Cardiac septum (tissue), 1 donor: ENCODE measurements around the gene ZNF554. TPM values are rescaled to one million over a fixed set of nuclear protein-coding genes. Genes with fewer than 3 reads are reported as not detected.
A peak's percentile ranks its signal among the peaks of the same experiment; 100 is the strongest.
"Not testable (repeated sequence)": the region's sequence is repeated elsewhere in the genome, so short reads cannot be mapped to it uniquely, and the experiment has no call there.

Source experiments
- DNase-seq: peaks from one replicate; pipeline ENCODE4 v3.0.0-alpha.2; 2020; ENCODE audit warnings: low spot score
- intact Hi-C: fragments of 100-400 bp; cut with DNase I; formaldehyde crosslinking; loops from one replicate; pipeline ENCODE4 v1.14.0; 2022
- total RNA-seq: library from RNA; stranded (reverse); fragmentation: NEBNext Ultra II Directional; extraction: Animal tissue kit (Norgen Biotek cat#: 25700); gene quantifications from one replicate; pipeline ENCODE4 v1.2.1, GENCODE V29; 2021
- donor health status: DM: no; HTN: no; CAD: no.

ZNF554 gene
- total RNA-seq, 1 donor from 2014 or later: 5.6 TPM

- intact Hi-C loops, DNase-seq: not testable (repeated sequence)
Observed at GRCh38 chr19:2817237-2817829, 2.3 kb upstream of the ZNF554 start.

- no peak for DNase-seq
- intact Hi-C loops: no loop called here
Observed at GRCh38 chr19:2820112-2820702, 539 bp downstream of the ZNF554 start.

GRCh38 chr19:2822846-2823245, 3.2 kb downstream of the ZNF554 start:
- intact Hi-C loops: no loop called here
- DNase-seq: no peak

DNA sequence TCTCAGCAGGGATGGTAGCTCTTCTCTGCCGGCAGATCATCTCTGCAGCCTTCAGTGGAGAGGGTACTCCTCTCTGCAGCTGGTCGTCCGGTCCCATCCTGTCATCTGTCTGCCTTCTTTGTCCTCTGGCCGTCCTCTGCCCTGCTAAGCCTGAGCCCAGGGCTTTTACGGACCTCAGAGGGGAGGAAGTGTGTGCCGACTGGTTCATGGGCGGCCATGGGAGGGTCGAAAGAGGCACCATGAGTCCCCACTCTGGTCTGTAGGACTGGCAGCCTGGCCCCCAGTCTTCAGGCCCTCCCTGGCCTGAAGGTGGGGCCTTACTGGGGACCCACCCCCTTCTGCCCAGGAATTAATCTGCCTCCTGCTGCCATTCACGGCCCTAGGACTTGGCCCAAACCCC, 4.0 kb downstream of the ZNF554 start:
- intact Hi-C loops: no loop called here
- DNase-seq: no peak

DNA sequence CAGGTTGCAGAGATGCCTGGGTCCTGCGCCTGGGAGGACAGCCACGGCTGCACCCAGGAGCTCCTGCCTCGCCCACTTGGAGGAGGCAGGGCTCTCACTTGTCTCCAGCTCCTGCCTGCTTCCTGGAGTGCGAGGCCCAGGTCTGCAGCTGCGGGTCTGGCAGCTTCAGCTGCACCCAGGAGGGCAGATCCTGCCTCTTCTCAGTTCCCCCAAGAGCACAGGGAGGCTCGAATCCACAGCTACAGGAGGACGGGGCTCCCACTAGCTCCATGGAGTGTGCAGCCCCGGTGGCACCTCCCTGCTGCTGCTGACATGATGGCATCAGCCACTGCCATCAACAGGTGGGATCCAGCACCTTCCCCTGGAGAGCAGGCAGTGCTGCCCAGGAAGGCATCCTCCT, 4.5 kb downstream of the ZNF554 start:
- DNase-seq: no peak
- intact Hi-C loops: no loop called here

DNA sequence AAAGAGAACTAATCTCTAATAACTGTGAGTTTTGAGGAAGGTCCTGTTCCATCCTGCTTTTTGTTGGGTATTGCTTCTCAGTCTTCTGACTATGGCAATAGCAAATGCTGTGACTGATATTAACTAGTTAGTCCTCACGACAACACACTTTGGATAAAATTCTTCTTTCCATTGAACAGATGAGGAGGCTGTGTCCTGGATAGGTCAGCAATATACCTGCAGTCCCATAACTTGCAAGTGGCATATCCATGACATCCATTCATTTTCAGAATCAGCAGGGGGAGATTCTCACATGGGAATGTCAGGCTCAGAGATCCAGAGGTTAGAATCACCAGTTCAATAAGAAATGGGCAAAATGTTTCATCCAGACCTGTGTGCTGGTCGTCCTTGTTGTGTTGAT, 7.4 kb downstream of the ZNF554 start:
- no peak for DNase-seq
- intact Hi-C loops: no loop called here

DNA sequence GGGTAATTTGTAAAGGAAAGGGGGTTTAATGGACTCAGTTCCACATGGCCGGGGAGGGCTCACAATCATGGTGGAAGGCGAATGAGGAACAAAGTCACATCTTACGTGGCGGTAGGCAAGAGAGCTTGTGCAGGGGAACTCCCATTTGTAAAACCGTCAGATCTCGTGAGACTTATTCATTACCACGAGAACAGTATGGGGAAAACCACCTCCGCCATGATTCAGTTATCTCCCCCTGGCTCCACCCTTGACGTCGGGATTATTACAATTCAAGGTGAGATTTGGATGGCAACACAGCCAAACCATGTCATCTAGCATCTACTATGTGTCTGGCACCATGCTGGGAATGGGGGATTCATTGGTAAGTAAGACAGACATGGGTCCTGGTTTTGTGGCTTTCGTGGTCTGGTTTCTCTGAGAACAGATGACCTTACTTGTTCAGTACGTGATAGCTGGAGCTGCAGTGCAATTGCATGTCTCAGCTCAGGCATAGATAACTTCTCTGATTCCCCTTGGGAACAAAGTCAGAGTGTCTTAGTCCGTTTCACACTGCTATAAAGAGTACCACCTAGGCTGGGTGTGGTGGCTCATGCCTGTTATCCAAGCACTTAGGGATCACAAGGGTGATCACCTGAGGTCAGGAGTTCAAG, 8.3 kb downstream of the ZNF554 start:
- DNase-seq: no peak
- intact Hi-C loops: no loop called here

- intact Hi-C loops: no loop called here
- no peak for DNase-seq
Observed at GRCh38 chr19:2834294-2834871, 14.7 kb downstream of the ZNF554 start.

DNA sequence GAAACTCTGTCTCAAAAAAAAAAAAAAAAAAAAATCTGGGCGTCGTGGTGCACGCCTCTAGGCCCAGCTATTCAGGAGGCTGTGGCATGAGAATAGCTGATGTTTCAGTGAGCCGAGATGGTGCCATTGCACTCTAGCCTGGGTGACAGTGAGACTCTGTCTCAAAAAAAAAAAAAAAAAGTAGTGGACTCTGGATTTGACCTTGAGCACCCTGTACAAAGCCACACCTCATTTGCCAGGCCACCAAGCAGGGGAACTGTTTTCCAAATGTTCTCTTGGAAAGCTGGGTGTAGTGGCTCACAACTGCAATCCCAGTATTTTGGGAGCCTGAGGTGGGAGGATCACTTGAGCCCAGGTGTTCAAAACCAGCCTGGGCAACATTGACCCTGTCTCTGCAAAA, 17.8 kb downstream of the ZNF554 start:
- intact Hi-C loops: no loop called here
- no peak for DNase-seq

- intact Hi-C loops: no loop called here
- peak; percentile 99 for DNase-seq
Observed at GRCh38 chr19:2840794-2841791, 21.4 kb downstream of the ZNF554 start, which contains the start of gene ZNF555. Gene ZNF555, plus strand, starts transcription at chr19:2841475. Its CDS starts 98 bp downstream, at chr19:2841573.

GRCh38 chr19:2841855-2842574, 22.3 kb downstream of the ZNF554 start:
- peak; percentile 66 for DNase-seq
- intact Hi-C loops: no loop called here

- DNase-seq: no peak
- intact Hi-C loops: no loop called here
Observed at GRCh38 chr19:2845107-2845506, 25.4 kb downstream of the ZNF554 start.

GRCh38 chr19:2846180-2846894, 26.7 kb downstream of the ZNF554 start:
- intact Hi-C loops: no loop called here

DNA sequence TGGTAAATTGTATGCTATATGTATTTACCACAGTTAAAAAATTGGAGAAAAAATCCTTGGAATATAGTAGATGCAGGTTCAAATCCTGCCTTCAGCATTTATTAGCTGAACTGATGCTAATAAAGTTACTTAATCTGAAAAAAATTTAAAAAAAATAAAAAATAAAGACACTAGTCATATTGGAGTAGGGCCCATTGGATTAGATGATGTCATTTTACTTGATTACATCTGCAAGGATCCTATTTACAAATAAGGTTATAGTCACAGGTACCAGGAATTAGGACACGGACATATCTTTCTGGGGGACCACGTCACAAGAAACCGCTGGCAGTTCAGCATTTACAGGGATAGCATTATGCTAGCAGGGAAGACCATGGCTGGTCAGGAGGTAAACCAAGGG, 27.8 kb downstream of the ZNF554 start:
- DNase-seq: no peak
- intact Hi-C loops: no loop called here

More at GRCh38 chr19:2846180-2846894, 26.7 kb downstream of the ZNF554 start:
- DNase-seq: no peak

- intact Hi-C loops: no loop called here
- DNase-seq: no peak
Observed at GRCh38 chr19:2848616-2849015, 28.9 kb downstream of the ZNF554 start.

- DNase-seq: no peak
- intact Hi-C loops: no loop called here
Observed at GRCh38 chr19:2850256-2850925, 30.7 kb downstream of the ZNF554 start.

DNA sequence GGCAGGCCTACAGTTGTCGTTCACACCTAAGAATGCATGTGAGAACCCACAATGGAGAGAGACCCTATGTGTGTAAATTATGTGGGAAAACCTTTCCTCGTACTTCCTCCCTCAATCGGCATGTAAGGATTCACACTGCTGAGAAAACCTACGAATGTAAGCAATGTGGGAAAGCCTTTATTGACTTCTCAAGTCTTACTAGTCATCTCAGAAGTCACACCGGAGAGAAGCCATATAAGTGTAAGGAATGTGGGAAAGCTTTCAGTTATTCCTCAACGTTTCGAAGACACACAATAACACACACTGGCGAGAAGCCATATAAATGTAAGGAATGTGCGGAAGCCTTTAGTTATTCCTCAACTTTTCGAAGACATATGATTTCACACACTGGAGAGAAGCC, 32.9 kb downstream of the ZNF554 start:
- intact Hi-C loops: no loop called here
- DNase-seq: no peak
